GM10248 (cell line): Measurements from ENCODE around the gene LMAN2L.

ENCODE experiments used
- CTCF ChIA-PET: fragments of 300-600 bp; sonication (Branson Sonifier 250); formaldehyde crosslinking; extraction: SDS; loops from one replicate; lab custom pipeline; 2021; ENCODE audit warnings: antibody characterized with exemption; lab: Yijun Ruan, JAX
- POLR2A ChIA-PET: fragments of 350-650 bp; sonication (Branson Sonifier 250); formaldehyde crosslinking; extraction: SDS; loops from one replicate; lab custom pipeline; 2020; ENCODE audit warnings: antibody characterized with exemption; lab: Yijun Ruan, JAX
- DNase-seq: peaks from one replicate; pipeline ENCODE4 v3.0.0; 2012; ENCODE audit errors: extremely low spot score
- CTCF ChIP-seq: IDR thresholded peaks from 2 replicates; pipeline ENCODE4 v1.5.1; 2012; ENCODE audit warnings: mild to moderate bottlenecking, low read depth; ENCODE audit errors: extremely low read depth, missing control alignments, control extremely low read depth

LMAN2L gene

GRCh38 chr2:96656540-96656939 lies 83.3 kb downstream of the LMAN2L start:
- no peak for TF ChIP-seq CTCF
- CTCF ChIA-PET, result no interaction called here
- POLR2A ChIA-PET, result no interaction called here
- DNase-seq, result no peak
